PC-9 (cell line): ENCODE data around the gene SMIM43. TPM values are rescaled to one million over a fixed set of nuclear protein-coding genes. Genes with fewer than 3 reads are reported as not detected.
A peak's percentile ranks its signal among the peaks of the same experiment; 100 is the strongest.

Experiments used
- BruUV-seq: library from RNA; stranded (reverse); fragments of 400-500 nt; replicated peaks from 2 replicates; lab custom pipeline; 2021; lab: Mats Ljungman, UMichigan
- CTCF ChIA-PET: fragments of 300-600 bp; sonication (Branson Sonifier 250); formaldehyde crosslinking; loops from one replicate; lab custom pipeline; 2022; ENCODE audit warnings: antibody characterized with exemption; lab: Charles Lee
- POLR2A ChIA-PET: fragments of 300-600 bp; sonication (Branson Sonifier 250); formaldehyde crosslinking; loops from one replicate; lab custom pipeline; 2022; ENCODE audit warnings: antibody characterized with exemption; ENCODE audit not compliant: unreplicated experiment; lab: Charles Lee
- DNase-seq, 2 experiments: peaks; one replicate each; pipeline versions ENCODE4 v3.0.0 to v3.0.0-alpha.2; 2015 to 2022; ENCODE audit warnings: mixed read lengths in 1 of 2
- H2AFZ ChIP-seq: fragments of 200-600 bp; sonication (generic); 2 replicates; pipeline ENCODE4 v1.8.1; 2017; ENCODE audit warnings: antibody characterized with exemption
- H3F3A ChIP-seq: fragments of 200-600 bp; sonication (generic); 2 replicates; pipeline ENCODE4 v1.8.1; 2017; ENCODE audit warnings: antibody characterized with exemption, mild to moderate bottlenecking, low read depth; ENCODE audit not compliant: insufficient read depth
- H3K27ac ChIP-seq: fragments of 200-600 bp; sonication (generic); 2 replicates; pipeline ENCODE4 v1.6.1; 2016; ENCODE audit warnings: mixed run types
- H3K27me3 ChIP-seq: fragments of 200-600 bp; sonication (generic); 2 replicates; pipeline ENCODE4 v1.6.1; 2016; ENCODE audit warnings: low read depth, mixed run types; ENCODE audit not compliant: insufficient read depth
- H3K36me3 ChIP-seq: fragments of 200-600 bp; sonication (generic); 2 replicates; pipeline ENCODE4 v1.6.1; 2016; ENCODE audit warnings: low read depth, mixed run types
- H3K4me1 ChIP-seq: fragments of 200-600 bp; sonication (generic); replicated peaks from 2 replicates; pipeline ENCODE4 v1.6.1; 2016; ENCODE audit warnings: mixed run types; ENCODE audit not compliant: insufficient read depth
- H3K4me2 ChIP-seq: fragments of 200-600 bp; sonication (generic); 2 replicates; pipeline ENCODE4 v1.6.1; 2017; ENCODE audit warnings: mixed run types
- H3K4me3 ChIP-seq: fragments of 200-600 bp; sonication (generic); 2 replicates; pipeline ENCODE4 v1.6.1; 2016; ENCODE audit warnings: mixed run types
- H3K79me2 ChIP-seq: fragments of 200-600 bp; sonication (generic); 2 replicates; pipeline ENCODE4 v1.6.1; 2017; ENCODE audit warnings: low read depth, mixed run types
- H3K9me2 ChIP-seq: fragments of 200-600 bp; sonication (generic); 2 replicates; pipeline ENCODE4 v1.8.1; 2017; ENCODE audit warnings: mild to moderate bottlenecking; ENCODE audit not compliant: insufficient read depth
- H3K9me3 ChIP-seq: fragments of 200-600 bp; sonication (generic); 2 replicates; pipeline ENCODE4 v1.8.1; 2016; ENCODE audit warnings: low read depth; ENCODE audit not compliant: insufficient read depth
- H4K20me1 ChIP-seq: fragments of 200-600 bp; sonication (generic); 2 replicates; pipeline ENCODE4 v1.8.1; 2017; ENCODE audit not compliant: insufficient read depth
- EZH2 ChIP-seq: fragments of 200-600 bp; sonication (generic); IDR thresholded peaks from 2 replicates; pipeline ENCODE4 v1.8.0; 2017; ENCODE audit warnings: antibody characterized with exemption, low read depth
- intact Hi-C: fragments of 100-400 bp; cut with micrococcal nuclease; formaldehyde crosslinking; loops from one replicate; pipeline ENCODE4 v1.10.0; 2022; ENCODE audit not compliant: unreplicated experiment
- total RNA-seq: library from RNA; stranded (reverse); gene quantifications from 2 replicates; pipeline ENCODE4 v1.2.3, GENCODE V29; 2021
- TF ChIP-seq, protein P1 (sequence below): fragments of 200-600 bp; sonication (generic); conservative IDR thresholded peaks from 2 replicates; pipeline ENCODE4 v1.6.1; 2017; ENCODE audit warnings: mixed run types, antibody characterized with exemption, mild to moderate bottlenecking, moderate library complexity

The SMIM43 gene
- total RNA-seq, 1 experiment from 2014 or later, result not detected

DNA sequence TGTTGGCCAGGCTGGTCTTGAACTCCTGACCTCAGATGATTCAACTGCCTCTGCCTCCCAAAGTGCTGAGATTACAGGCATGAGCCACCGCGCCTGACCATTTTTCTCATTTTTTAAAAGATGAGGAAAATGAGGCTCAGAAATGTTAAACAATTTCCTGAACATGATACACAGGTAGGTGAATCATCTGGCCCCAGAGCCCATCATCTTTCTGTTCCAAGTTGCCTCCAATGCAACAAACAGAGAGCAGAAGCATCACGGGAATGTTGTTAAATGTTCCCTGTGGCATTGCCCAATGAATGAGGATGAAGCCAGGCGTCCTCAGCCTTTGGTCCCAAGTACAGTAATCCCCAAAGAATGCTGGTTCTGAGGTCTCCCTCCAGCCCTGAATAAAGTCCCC, 36.9 kb downstream of the SMIM43 start:
- Histone ChIP-seq H2AFZ (no peak overlapping the region), H3K36me3 (no peaks in the 10 kb centered on the region), H3K9me2 (no peaks in the 10 kb centered on the region), H3K27me3 (no peaks in the 10 kb centered on the region), H3K4me3 (no peak overlapping the region), H3K4me1 (peaks cover 16% of the 10 kb centered on the region), H3K79me2 (no peaks in the 10 kb centered on the region), H3K9me3 (no peaks in the 10 kb centered on the region), H4K20me1 (no peaks in the 10 kb centered on the region), H3K27ac (no peak overlapping the region; the same call in 1 of the 2 replicates), H3F3A (peaks cover 20% of the 10 kb centered on the region), H3K4me2 (no peak overlapping the region)
- no peak for TF ChIP-seq EZH2
- TF ChIP-seq, protein P1, sequence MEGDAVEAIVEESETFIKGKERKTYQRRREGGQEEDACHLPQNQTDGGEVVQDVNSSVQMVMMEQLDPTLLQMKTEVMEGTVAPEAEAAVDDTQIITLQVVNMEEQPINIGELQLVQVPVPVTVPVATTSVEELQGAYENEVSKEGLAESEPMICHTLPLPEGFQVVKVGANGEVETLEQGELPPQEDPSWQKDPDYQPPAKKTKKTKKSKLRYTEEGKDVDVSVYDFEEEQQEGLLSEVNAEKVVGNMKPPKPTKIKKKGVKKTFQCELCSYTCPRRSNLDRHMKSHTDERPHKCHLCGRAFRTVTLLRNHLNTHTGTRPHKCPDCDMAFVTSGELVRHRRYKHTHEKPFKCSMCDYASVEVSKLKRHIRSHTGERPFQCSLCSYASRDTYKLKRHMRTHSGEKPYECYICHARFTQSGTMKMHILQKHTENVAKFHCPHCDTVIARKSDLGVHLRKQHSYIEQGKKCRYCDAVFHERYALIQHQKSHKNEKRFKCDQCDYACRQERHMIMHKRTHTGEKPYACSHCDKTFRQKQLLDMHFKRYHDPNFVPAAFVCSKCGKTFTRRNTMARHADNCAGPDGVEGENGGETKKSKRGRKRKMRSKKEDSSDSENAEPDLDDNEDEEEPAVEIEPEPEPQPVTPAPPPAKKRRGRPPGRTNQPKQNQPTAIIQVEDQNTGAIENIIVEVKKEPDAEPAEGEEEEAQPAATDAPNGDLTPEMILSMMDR, result no peak
- DNase-seq, result peak in 1 of 2 experiments; percentile 47
- intact Hi-C loops, result loop anchor here (10.0 kb wide), 1 partner anchor 53 kb away; no protein-coding TSS in a partner anchor
- POLR2A ChIA-PET, result no interaction called here
- CTCF ChIA-PET, result interaction anchor here (1.0 kb wide), 1 partner anchor 32 kb away, joined by 5 read pairs; no protein-coding TSS in a partner anchor
- BruUV-seq, result no TSS peak

DNA sequence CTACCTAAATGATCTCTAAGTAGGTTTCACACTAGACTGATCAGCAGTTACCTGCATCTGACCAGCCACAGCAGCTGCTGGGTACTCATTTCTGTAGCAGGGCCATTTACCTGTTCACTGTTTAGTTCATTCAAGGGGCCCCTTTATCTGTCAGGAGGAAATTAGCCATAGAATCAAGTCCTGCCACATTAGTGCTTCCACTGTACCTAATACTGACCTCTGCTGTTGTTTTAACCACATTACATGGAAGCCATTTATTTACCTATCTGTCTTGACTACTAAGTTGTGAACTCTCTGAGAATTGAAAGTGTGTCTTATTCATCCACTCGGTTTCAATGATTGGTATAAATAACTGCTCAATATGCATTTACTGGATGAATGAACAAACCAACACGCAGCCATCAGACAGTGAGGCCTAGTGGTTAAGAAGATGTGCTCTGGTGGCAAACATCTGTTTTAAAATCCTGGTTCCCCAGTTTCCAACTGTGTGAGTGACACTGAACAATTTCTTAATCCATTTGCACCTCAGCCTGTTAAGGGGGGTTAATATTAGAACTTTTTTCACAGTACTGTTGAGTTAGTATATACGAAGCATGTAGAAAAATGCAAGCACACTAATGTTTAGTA, 38.2 kb downstream of the SMIM43 start:
- H3K27me3 ChIP-seq, result no peaks in the 10 kb centered on the region
- no peak overlapping the region for H3K27ac ChIP-seq
- H3K9me3 ChIP-seq, result no peaks in the 10 kb centered on the region
- ChIA-PET POLR2A (interaction anchor here (0.5 kb wide), 1 partner anchor 30 kb away, joined by 4 read pairs; the partner anchor contains the start of gene ANXA5), CTCF (no interaction called here)
- intact Hi-C loops, result loop anchor here (2.0 to 10.0 kb wide), 2 partner anchors 30 to 52 kb away; partner anchors contain the start of gene ANXA5
- H3K4me3 ChIP-seq, result no peak overlapping the region
- no peak overlapping the region for H2AFZ ChIP-seq
- H3K4me2 ChIP-seq, result no peak overlapping the region
- H3F3A ChIP-seq, result peaks cover 20% of the 10 kb centered on the region
- H3K79me2 ChIP-seq, result no peaks in the 10 kb centered on the region
- H3K4me1 ChIP-seq, result peaks cover 16% of the 10 kb centered on the region
- no TSS peak for BruUV-seq
- H3K9me2 ChIP-seq, result no peaks in the 10 kb centered on the region
- no peaks in the 10 kb centered on the region for H4K20me1 ChIP-seq
- H3K36me3 ChIP-seq, result no peaks in the 10 kb centered on the region
- TF ChIP-seq, protein P1, result peak; percentile 80
- TF ChIP-seq EZH2, result no peak
- peak in 1 of 2 experiments; percentile 59 for DNase-seq

DNA sequence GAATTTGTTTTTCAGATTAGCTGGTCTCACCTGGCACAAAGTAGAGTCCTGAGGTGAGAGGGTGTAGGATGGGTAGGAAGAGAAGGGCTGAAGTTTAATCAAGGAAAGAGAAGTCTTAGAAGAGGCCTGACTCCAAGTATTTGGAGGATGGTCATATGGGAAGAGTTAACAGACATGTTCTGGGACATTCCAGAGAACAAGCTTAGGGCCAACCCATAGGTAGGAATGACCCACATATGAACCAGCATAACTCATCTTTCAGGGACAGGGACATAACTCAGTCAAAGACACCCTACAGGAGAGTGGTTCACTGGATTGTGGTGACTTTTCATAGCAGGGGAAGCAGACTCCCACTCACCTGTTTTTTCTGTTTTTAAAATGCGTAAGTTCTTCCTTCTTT, 40.3 kb downstream of the SMIM43 start:
- H3K36me3 ChIP-seq, result no peaks in the 10 kb centered on the region
- ChIA-PET POLR2A (no interaction called here), CTCF (no interaction called here)
- BruUV-seq, result no TSS peak
- 0 out of 2 replicates have a peak overlapping the region, but pooled peaks have one; percentile 25 for H2AFZ ChIP-seq
- H4K20me1 ChIP-seq, result no peaks in the 10 kb centered on the region
- no peak for DNase-seq
- no peaks in the 10 kb centered on the region for H3K9me2 ChIP-seq
- intact Hi-C loops, result loop anchor here (10.0 kb wide), 1 partner anchor 50 kb away; no protein-coding TSS in a partner anchor
- no peaks in the 10 kb centered on the region for H3K9me3 ChIP-seq
- no peaks in the 10 kb centered on the region for H3K27me3 ChIP-seq
- H3K4me1 ChIP-seq, result peaks cover 16% of the 10 kb centered on the region
- TF ChIP-seq EZH2, result no peak
- TF ChIP-seq, protein P1, result no peak
- H3K79me2 ChIP-seq, result no peaks in the 10 kb centered on the region
- H3F3A ChIP-seq, result peaks cover 19% of the 10 kb centered on the region
- H3K4me2 ChIP-seq, result no peak overlapping the region
- no peak overlapping the region for H3K4me3 ChIP-seq
- H3K27ac ChIP-seq, result no peak overlapping the region
